Activated CD8-positive, alpha-beta T cell treated with anti-CD3 and anti-CD28 coated beads for 36 hours (primary cell): Measurements from ENCODE around the gene SYT9. TPM values are rescaled to one million over a fixed set of nuclear protein-coding genes. Genes with fewer than 3 reads are reported as not detected.

Source experiments
- ATAC-seq: fragments of 200-7000 bp; cut with Tn5 transposase; one replicate; pipeline ENCODE4 v1.10.0; 2021; ENCODE audit warnings: mild to moderate bottlenecking, moderate library complexity
- CTCF ChIA-PET: fragments of 350-600 bp; sonication (Branson Sonifier 250); formaldehyde crosslinking; loops from one replicate; lab custom pipeline; 2021; ENCODE audit warnings: antibody characterized with exemption; lab: Charles Lee
- POLR2A ChIA-PET: fragments of 350-600 bp; sonication (Branson Sonifier 250); formaldehyde crosslinking; loops from one replicate; lab custom pipeline; 2021; ENCODE audit warnings: antibody characterized with exemption; lab: Charles Lee
- DNase-seq: peaks from one replicate; pipeline ENCODE4 v3.0.0-alpha.2; 2020
- H3K27ac Mint-ChIP-seq: one replicate; pipeline ENCODE4 v1.8.0; 2021; ENCODE audit warnings: mild to moderate bottlenecking, mixed read lengths
- H3K27me3 Mint-ChIP-seq: one replicate; pipeline ENCODE4 v1.8.0; 2021; ENCODE audit warnings: mixed read lengths
- H3K36me3 Mint-ChIP-seq: one replicate; pipeline ENCODE4 v1.8.0; 2021; ENCODE audit warnings: low read depth, mixed read lengths
- H3K4me1 Mint-ChIP-seq: one replicate; pipeline ENCODE4 v1.8.0; 2021; ENCODE audit warnings: low read depth, mixed read lengths
- H3K4me3 Mint-ChIP-seq: one replicate; pipeline ENCODE4 v1.8.0; 2021; ENCODE audit warnings: mild to moderate bottlenecking, moderate library complexity, mixed read lengths
- H3K9me3 Mint-ChIP-seq: one replicate; pipeline ENCODE4 v1.8.0; 2021; ENCODE audit warnings: mixed read lengths
- intact Hi-C: fragments of 100-400 bp; cut with micrococcal nuclease; formaldehyde crosslinking; loops from one replicate; pipeline ENCODE4 v1.10.0; 2022
- total RNA-seq, 2 experiments: library from RNA; stranded (reverse); gene quantifications; one replicate each; pipeline ENCODE4 v1.2.3, GENCODE V29; 2021
- TF ChIP-seq, protein P1 (sequence below): fragments of 200-600 bp; IDR thresholded peaks from one replicate; pipeline ENCODE4 v1.8.0; 2022; ENCODE audit warnings: antibody characterized with exemption, mild to moderate bottlenecking

SYT9 gene
- total RNA-seq, 2 experiments from 2014 or later: not detected

DNA sequence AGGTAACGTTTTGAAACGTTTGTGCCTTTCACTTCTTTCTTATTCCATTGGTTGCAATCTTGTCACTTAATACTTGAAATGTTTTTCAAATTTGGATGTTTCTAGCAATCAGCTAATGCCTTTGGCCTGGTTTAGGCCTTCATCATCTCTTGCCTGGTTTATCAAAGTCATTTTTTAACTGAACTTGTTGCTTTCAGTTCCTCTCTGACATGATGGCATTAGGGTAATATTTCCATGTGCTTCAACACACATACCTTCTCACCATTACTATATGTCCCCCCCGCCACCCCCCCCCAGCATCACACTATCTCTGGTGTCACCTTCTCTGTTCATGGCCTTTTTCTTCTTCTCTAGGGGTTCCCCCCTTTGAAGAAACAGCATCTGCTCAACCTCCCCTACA, 1.5 kb upstream of the SYT9 start:
- ATAC-seq (no peak), DNase-seq (no peak)
- ChIA-PET POLR2A (interaction anchor here (0.5 kb wide), 1 partner anchor 75 kb away, joined by 3 read pairs; no protein-coding TSS in a partner anchor), CTCF (no interaction called here)
- Mint-ChIP-seq H3K9me3 (peaks cover 2% of the 10 kb centered on the region), H3K4me3 (no peak overlapping the region), H3K36me3 (no peaks in the 10 kb centered on the region), H3K27me3 (peaks cover 50% of the 10 kb centered on the region), H3K27ac (no peak overlapping the region), H3K4me1 (peaks cover 2% of the 10 kb centered on the region)
- TF ChIP-seq, protein P1, sequence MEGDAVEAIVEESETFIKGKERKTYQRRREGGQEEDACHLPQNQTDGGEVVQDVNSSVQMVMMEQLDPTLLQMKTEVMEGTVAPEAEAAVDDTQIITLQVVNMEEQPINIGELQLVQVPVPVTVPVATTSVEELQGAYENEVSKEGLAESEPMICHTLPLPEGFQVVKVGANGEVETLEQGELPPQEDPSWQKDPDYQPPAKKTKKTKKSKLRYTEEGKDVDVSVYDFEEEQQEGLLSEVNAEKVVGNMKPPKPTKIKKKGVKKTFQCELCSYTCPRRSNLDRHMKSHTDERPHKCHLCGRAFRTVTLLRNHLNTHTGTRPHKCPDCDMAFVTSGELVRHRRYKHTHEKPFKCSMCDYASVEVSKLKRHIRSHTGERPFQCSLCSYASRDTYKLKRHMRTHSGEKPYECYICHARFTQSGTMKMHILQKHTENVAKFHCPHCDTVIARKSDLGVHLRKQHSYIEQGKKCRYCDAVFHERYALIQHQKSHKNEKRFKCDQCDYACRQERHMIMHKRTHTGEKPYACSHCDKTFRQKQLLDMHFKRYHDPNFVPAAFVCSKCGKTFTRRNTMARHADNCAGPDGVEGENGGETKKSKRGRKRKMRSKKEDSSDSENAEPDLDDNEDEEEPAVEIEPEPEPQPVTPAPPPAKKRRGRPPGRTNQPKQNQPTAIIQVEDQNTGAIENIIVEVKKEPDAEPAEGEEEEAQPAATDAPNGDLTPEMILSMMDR: no peak
- intact Hi-C loops: no loop called here

DNA sequence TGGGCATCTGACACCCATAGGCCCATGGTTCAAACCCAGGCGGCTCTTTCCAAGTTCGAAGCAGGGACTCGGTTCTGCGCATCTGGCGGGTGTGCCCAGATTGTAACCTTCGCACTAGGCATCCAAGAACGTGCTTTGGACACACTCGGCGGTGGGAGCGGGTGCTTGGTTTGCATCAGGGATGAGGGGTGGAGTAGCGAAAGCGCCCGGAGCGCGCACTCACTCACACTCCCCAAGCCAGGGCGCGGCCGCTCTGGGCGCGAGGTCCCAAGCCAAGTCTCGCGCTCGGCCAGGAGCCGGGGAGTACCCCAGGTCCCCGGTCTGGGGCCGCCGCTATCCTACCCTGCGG, 243 bp upstream of the SYT9 start:
- ATAC-seq (no peak), DNase-seq (no peak)
- no peaks in the 10 kb centered on the region for H3K36me3 Mint-ChIP-seq
- peaks cover 2% of the 10 kb centered on the region for H3K4me1 Mint-ChIP-seq
- H3K27ac Mint-ChIP-seq: no peak overlapping the region
- H3K4me3 Mint-ChIP-seq: no peak overlapping the region
- intact Hi-C loops: no loop called here
- peaks cover 54% of the 10 kb centered on the region for H3K27me3 Mint-ChIP-seq
- ChIA-PET POLR2A (no interaction called here), CTCF (no interaction called here)
- TF ChIP-seq, protein P1: no peak
- H3K9me3 Mint-ChIP-seq: peaks cover 2% of the 10 kb centered on the region

DNA sequence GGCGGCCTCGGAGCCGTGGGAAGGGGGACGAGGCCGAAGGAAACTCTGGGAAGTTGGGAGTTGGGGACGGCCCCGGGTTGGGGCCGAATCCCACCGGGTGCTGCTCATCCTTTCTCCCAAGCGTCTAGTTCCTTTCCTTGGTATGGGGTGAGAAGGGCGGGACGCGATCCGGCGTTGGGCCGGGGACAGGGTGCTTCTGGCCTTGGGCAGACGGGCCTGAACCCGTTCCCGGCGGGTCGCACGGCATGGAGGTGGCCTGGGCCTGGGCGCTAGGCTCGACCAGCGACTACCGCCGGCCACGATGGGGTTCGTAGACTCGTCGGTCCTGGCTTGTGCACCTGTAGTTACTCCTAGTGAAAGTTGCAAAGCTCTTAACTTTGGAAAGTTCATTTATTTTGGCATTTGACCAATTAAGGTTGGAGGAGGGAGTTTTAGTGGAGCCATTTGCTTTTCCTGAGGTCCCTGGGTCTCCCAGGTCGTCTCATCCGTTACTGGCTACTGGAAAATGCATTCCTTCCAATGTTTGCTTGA, 1.0 kb downstream of the SYT9 start:
- DNase-seq (no peak), ATAC-seq (no peak)
- H3K4me3 Mint-ChIP-seq: no peak overlapping the region
- peaks cover 54% of the 10 kb centered on the region for H3K27me3 Mint-ChIP-seq
- intact Hi-C loops: no loop called here
- H3K36me3 Mint-ChIP-seq: no peaks in the 10 kb centered on the region
- ChIA-PET POLR2A (no interaction called here), CTCF (no interaction called here)
- H3K9me3 Mint-ChIP-seq: peaks cover 2% of the 10 kb centered on the region
- H3K27ac Mint-ChIP-seq: no peak overlapping the region
- TF ChIP-seq, protein P1: no peak
- peaks cover 2% of the 10 kb centered on the region for H3K4me1 Mint-ChIP-seq

DNA sequence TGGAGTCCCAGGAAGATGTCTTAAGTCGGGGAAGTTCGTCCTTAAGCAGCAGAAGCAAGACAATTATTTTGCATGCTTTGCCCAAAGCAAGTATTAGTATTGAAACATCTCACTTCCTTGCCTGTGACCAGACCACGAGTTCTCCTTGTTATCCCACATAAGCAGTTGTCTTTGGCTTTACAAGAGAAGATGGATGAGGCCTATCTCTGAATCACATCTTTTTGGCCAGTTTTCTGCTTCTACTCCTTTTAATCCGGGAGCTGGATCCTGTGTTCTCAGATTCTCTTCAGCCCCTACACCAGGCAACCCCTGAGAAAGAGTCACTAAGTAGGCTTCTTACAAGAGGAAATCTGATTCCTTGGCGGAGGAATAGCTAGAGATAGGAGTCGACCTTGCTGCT, 2.1 kb downstream of the SYT9 start:
- H3K27ac Mint-ChIP-seq: no peak overlapping the region
- TF ChIP-seq, protein P1: no peak
- POLR2A ChIA-PET: no interaction called here
- no peaks in the 10 kb centered on the region for H3K36me3 Mint-ChIP-seq
- H3K4me3 Mint-ChIP-seq: no peak overlapping the region
- peaks cover 2% of the 10 kb centered on the region for H3K4me1 Mint-ChIP-seq
- H3K9me3 Mint-ChIP-seq: no peaks in the 10 kb centered on the region
- CTCF ChIA-PET: no interaction called here
- intact Hi-C loops: no loop called here
- ATAC-seq (no peak), DNase-seq (no peak)
- H3K27me3 Mint-ChIP-seq: peaks cover 46% of the 10 kb centered on the region

DNA sequence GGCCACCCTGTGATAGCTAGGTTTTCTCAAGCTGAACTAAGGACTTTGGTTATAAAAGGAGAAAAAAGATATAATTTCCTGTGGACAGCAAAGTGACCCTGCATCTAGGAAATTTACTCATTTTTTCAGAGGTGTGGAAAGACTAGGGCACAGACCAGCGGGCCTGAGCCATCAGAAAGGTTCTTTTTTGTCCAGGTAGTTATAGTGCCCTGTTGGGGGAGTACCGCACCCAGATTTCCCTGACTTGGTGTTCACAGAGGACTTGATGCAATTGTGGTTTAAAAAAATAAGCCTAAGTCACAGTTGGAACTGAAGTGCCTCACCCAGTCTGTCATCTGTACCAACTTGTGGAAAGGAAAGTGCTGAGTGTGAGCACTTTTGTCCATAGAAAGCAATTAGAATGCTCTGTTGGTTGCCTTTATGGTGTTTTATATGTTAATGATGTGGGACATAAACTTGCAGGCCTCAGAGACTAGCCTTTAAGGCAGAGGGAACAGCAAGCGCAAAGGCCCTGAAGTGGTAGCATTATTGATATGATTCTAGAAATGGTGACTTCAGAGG, 3.1 kb downstream of the SYT9 start:
- CTCF ChIA-PET: no interaction called here
- H3K4me1 Mint-ChIP-seq: peaks cover 2% of the 10 kb centered on the region
- POLR2A ChIA-PET: no interaction called here
- intact Hi-C loops: no loop called here
- H3K9me3 Mint-ChIP-seq: no peaks in the 10 kb centered on the region
- DNase-seq (no peak), ATAC-seq (no peak)
- H3K27me3 Mint-ChIP-seq: peaks cover 43% of the 10 kb centered on the region
- H3K36me3 Mint-ChIP-seq: no peaks in the 10 kb centered on the region
- TF ChIP-seq, protein P1: no peak
- no peak overlapping the region for H3K4me3 Mint-ChIP-seq
- H3K27ac Mint-ChIP-seq: no peak overlapping the region
